Colonic mucosa (tissue), 4 donors: ENCODE results near the gene ZEB2. TPM values are rescaled to one million over a fixed set of nuclear protein-coding genes. Genes with fewer than 3 reads are reported as not detected.

Source experiments
- DNase-seq: peaks from one replicate; pipeline ENCODE4 v3.0.0-alpha.2; 2020
- H3K27ac ChIP-seq: fragments of 200-600 bp; one replicate; pipeline ENCODE4 v1.8.0; 2021
- H3K27me3 ChIP-seq: fragments of 200-600 bp; one replicate; pipeline ENCODE4 v1.8.0; 2021
- H3K36me3 ChIP-seq: fragments of 200-600 bp; one replicate; pipeline ENCODE4 v1.8.0; 2021
- H3K4me1 ChIP-seq: fragments of 200-600 bp; one replicate; pipeline ENCODE4 v1.8.0; 2021; ENCODE audit warnings: mild to moderate bottlenecking
- H3K4me3 ChIP-seq: fragments of 200-600 bp; one replicate; pipeline ENCODE4 v1.8.0; 2021
- H3K9ac ChIP-seq, 2 donors: one replicate each; pipeline ENCODE4 v1.7.0; 2013; ENCODE audit warnings: control low read depth in 2 of 2, low read depth in 2 of 2, low read length in 2 of 2
- H3K9me3 ChIP-seq: fragments of 200-600 bp; one replicate; pipeline ENCODE4 v1.8.0; 2021
- intact Hi-C: fragments of 100-400 bp; cut with DNase I; formaldehyde crosslinking; loops from one replicate; pipeline ENCODE4 v1.14.1; 2022
- total RNA-seq, 2 donors: library from RNA; stranded (reverse); fragmentation: NEBNext Ultra II Directional in 1 of 2; extraction: Animal tissue kit (Norgen Biotek cat#: 25700) in 1 of 2; gene quantifications; one replicate each; pipeline ENCODE4 v1.2.1, GENCODE V29; 2021
- TF ChIP-seq, protein P1 (sequence below): fragments of 200-600 bp; IDR thresholded peaks from one replicate; pipeline ENCODE4 v1.8.0; 2022; ENCODE audit warnings: antibody characterized with exemption, mild to moderate bottlenecking
- donor health status: healthy.
- donor health status: DM: no; HTN: no; CAD: no.
- donor health status: DM: no; HTN: no; CAD: no.

The ZEB2 gene
- total RNA-seq, 2 donors from 2014 or later, result 17.4 to 29.6 TPM

- Histone ChIP-seq H3K9ac (no peak overlapping the region), H3K27ac (no peak overlapping the region), H3K9me3 (no peaks in the 10 kb centered on the region), H3K27me3 (no peaks in the 10 kb centered on the region), H3K4me3 (no peak overlapping the region), H3K4me1 (no peaks in the 10 kb centered on the region), H3K36me3 (no peaks in the 10 kb centered on the region)
- no peak for DNase-seq
- intact Hi-C loops, result no loop called here
- TF ChIP-seq, protein P1, sequence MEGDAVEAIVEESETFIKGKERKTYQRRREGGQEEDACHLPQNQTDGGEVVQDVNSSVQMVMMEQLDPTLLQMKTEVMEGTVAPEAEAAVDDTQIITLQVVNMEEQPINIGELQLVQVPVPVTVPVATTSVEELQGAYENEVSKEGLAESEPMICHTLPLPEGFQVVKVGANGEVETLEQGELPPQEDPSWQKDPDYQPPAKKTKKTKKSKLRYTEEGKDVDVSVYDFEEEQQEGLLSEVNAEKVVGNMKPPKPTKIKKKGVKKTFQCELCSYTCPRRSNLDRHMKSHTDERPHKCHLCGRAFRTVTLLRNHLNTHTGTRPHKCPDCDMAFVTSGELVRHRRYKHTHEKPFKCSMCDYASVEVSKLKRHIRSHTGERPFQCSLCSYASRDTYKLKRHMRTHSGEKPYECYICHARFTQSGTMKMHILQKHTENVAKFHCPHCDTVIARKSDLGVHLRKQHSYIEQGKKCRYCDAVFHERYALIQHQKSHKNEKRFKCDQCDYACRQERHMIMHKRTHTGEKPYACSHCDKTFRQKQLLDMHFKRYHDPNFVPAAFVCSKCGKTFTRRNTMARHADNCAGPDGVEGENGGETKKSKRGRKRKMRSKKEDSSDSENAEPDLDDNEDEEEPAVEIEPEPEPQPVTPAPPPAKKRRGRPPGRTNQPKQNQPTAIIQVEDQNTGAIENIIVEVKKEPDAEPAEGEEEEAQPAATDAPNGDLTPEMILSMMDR, result no peak
Measured at GRCh38 chr2:144382849-144383248, 137.1 kb downstream of the ZEB2 start.

DNA sequence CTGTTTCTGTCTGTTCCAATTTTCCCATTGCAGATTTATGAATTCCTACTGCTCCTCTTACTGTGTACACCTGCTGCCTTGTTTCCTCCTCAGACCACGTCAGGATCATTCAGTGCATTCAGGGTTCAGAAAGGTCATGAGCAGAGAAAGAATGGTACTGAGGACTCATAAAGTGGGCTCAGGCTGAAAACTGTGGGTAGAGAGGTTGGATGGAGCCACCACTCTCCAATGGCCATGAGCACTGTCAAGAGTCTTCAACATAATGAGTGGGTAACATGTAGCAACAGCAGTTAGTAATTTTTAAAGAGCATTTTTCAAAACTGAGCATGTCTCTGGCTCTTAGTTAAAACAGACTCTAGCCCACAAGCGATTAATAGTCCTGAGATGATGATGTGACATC, 138.2 kb downstream of the ZEB2 start:
- Histone ChIP-seq H3K36me3 (no peaks in the 10 kb centered on the region), H3K27me3 (no peaks in the 10 kb centered on the region), H3K9me3 (no peaks in the 10 kb centered on the region), H3K4me1 (no peaks in the 10 kb centered on the region), H3K9ac (no peak overlapping the region), H3K4me3 (no peak overlapping the region), H3K27ac (no peak overlapping the region)
- DNase-seq, result no peak
- intact Hi-C loops, result no loop called here
- TF ChIP-seq, protein P1, result no peak

DNA sequence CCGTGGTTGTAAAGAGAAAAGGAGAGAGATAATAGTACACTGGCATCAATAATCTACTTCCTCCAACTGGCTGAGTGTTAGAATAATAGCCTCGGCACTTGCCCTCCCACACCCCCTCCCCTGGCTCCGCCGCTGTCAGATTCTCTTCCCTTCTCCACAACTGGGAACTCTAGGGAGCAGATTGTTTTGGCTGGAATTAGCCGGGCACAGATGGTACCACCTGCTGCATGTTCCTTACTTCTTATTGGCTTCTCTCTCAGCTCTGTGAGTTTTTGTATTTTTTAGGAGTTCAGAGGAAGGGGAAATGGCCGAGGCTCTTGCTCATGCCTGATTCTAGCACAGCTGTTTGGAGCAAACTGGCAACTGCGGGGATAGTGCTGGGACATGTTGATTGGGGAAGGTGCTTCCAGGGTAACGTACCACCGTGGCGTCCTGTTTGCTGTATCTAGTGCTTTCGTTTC, 140.0 kb downstream of the ZEB2 start:
- H3K27ac ChIP-seq, result no peak overlapping the region
- no peak overlapping the region for H3K4me3 ChIP-seq
- no peaks in the 10 kb centered on the region for H3K4me1 ChIP-seq
- TF ChIP-seq, protein P1, result no peak
- no peaks in the 10 kb centered on the region for H3K36me3 ChIP-seq
- intact Hi-C loops, result no loop called here
- H3K27me3 ChIP-seq, result no peaks in the 10 kb centered on the region
- no peak for DNase-seq
- H3K9me3 ChIP-seq, result no peaks in the 10 kb centered on the region
- H3K9ac ChIP-seq, result no peak overlapping the region

DNA sequence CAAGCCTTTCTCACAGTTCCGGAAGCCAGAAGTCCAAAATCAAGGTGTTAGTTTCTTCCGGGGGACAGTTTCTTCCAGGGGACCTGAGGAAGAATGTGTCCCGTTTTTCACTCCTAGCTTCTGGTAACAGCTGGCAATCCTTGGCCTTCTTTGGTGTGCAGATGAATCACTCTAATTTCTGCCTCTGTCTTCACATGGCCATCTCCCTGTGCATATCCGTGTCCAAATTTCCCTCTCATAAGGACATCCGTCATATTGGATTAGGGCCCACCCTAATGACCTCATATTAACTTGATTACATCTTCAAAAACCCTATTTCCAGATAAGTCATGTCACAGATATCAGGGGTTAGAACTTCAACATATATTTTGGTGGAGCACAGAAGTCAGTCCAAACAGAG, 141.4 kb downstream of the ZEB2 start:
- Histone ChIP-seq H3K4me1 (no peaks in the 10 kb centered on the region), H3K36me3 (no peaks in the 10 kb centered on the region), H3K9ac (no peak overlapping the region), H3K9me3 (no peaks in the 10 kb centered on the region), H3K27ac (no peak overlapping the region), H3K27me3 (no peaks in the 10 kb centered on the region), H3K4me3 (no peak overlapping the region)
- TF ChIP-seq, protein P1, result no peak
- DNase-seq, result no peak
- intact Hi-C loops, result no loop called here

GRCh38 chr2:144377914-144378313, 142.0 kb downstream of the ZEB2 start:
- no peak for DNase-seq
- Histone ChIP-seq H3K27me3 (no peaks in the 10 kb centered on the region), H3K4me3 (no peak overlapping the region), H3K4me1 (no peaks in the 10 kb centered on the region), H3K9ac (no peak overlapping the region), H3K27ac (no peak overlapping the region), H3K36me3 (no peaks in the 10 kb centered on the region), H3K9me3 (no peaks in the 10 kb centered on the region)
- TF ChIP-seq, protein P1, result no peak
- intact Hi-C loops, result no loop called here

- TF ChIP-seq, protein P1, result no peak
- no peak for DNase-seq
- Histone ChIP-seq H3K4me3 (no peak overlapping the region), H3K9ac (no peak overlapping the region), H3K9me3 (no peaks in the 10 kb centered on the region), H3K27me3 (no peaks in the 10 kb centered on the region), H3K27ac (no peak overlapping the region), H3K36me3 (no peaks in the 10 kb centered on the region), H3K4me1 (no peaks in the 10 kb centered on the region)
- intact Hi-C loops, result no loop called here
Measured at GRCh38 chr2:144376926-144377325, 143.0 kb downstream of the ZEB2 start.
